ENCODE measurements around the gene CRIP2.

The CRIP2 gene, protein sequence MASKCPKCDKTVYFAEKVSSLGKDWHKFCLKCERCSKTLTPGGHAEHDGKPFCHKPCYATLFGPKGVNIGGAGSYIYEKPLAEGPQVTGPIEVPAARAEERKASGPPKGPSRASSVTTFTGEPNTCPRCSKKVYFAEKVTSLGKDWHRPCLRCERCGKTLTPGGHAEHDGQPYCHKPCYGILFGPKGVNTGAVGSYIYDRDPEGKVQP
- 64.2 to 69.8 reads per million in 2 donors for total RNA-seq

DNA sequence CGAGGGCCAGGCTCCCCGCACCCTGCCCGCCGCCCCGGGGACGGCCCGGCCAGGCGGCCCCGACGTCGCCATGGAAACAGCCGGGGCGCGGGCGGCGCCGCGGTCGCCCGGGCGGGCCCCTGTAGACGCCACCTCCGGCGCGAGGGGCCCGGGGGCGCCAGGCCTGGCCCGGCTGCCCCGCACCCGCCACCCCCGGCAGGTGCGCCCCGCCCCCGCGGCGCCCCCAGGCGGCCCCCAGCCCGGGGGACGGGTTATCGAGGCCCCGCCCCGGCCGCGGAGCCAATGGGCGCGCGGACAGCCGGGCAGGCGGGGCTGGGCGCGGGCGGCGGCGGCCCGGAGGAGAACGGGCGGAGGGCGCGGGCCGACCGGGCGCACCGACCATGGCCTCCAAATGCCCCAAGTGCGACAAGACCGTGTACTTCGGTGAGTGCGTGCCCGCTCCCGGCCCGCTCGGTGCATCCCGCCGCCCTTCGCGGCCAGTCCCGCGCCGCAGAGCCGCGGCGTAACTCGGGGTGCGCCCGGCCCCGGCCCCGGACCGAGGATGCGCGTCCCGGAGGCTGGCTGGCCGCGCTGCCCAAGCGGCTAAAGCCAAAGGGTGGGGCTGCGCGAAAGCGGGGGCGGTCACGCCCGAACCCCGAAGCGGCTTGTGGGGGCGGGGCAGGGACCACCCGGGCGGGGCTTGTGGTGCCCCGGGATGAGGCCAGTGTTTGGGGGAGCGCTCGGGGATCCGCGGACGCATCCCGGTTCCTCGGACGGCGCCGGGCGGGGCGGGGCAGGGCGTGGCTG lies at the start of gene CRIP2:
CRIP2 (plus strand) TSS at position 339 of the 786 bp plus-strand sequence; CDS start at position 381, 42 bp downstream.
- peak in 3 of 5 experiments; percentile 54 to 69 (median 56) for DNase-seq

DNA sequence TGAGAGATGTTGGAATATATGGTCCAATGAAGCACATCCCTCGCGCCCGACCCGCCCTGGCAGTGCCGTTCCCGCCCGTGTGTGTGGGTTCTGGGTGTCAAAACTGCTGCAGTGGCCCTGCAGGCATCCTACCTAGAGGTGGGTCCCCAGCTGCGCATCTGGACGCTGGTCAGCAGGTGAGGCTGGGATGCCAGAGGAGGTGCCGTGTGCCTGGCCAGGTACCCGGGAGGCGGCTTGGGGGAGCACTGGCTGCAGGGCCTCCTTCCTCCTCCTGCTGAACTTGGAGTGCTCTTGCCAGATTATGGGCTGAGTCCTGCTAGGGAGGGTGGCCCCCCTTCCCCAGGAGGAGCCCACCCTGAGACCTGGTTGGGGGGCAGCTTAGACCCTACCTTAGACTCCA lies 49.8 kb upstream of the CRIP2 start:
- DNase-seq: no peak

DNA sequence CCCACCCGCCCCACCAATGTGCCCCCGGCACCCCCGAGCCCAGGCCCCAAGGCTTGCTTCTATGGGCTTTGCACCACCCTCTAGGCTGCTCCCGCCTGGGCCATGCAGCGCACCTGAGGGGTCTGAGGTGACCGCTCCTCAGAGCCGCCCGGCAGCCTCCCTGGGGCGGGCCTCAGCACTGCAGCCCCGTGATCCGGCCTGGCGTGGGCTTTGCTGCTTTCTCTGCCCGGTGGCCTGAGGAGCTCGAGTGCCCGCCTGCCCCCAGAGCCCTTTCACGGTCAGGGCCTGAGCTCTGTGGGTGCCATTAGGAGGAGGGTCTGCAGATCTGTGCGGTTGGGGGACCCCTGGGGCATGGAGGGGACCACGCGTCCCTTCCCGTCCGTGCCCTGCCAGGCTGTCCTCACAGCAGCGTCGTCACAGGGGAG lies 48.8 kb upstream of the CRIP2 start:
- DNase-seq: no peak

DNA sequence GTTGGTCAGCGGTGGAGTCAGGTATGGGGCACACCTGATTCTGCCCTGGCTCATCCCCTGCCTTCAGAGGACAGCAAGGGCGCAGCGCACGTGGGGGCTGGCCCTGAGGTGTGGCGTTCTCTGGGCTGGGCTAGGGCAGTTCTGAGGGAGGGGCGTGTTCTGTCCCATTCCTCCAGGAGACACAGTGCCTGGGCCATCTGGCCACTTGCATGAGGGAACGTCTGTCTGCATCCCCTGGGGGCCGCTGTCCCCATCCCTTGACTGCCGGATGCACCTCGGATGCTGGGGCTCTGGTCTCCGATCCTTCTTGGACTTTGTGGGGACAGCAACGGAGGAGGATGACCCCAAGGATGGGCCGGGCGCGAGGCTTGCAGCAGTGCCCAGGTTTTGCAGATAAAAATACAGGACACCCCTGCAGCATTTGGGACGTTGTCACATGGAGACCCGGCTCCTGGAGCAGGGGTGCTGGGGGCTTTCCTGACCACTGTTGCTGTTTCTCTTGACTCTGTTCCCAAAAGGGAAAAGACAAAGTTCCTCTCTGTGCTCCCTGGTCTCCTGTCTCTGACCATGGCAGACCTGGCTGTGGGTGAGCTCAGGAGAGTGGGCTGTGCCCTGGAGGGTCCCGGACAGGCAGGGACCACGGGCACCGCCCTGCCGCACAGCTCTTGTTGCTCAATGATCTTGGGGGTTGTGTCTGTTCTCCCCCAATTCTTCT lies 48.0 kb upstream of the CRIP2 start:
- no peak for DNase-seq

DNA sequence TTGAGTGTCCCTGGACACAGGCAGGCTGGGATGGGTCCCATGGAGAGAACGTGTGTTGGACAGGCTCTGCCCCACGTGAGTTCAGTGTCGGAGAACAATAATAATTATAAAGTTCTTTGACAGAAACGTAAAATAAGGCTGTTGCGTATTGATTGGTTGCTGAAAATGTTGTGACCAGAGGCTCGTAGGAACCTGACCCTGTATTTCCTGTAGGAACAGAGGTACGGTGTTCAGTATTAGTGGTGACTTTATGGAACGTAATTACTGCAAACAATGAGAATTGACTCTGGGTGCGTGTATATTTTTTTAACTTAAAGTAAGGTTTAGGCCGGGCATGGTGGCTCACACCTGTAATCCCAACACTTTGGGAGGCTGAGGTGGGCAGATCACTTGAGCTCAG lies 47.2 kb upstream of the CRIP2 start:
- no peak for DNase-seq

DNA sequence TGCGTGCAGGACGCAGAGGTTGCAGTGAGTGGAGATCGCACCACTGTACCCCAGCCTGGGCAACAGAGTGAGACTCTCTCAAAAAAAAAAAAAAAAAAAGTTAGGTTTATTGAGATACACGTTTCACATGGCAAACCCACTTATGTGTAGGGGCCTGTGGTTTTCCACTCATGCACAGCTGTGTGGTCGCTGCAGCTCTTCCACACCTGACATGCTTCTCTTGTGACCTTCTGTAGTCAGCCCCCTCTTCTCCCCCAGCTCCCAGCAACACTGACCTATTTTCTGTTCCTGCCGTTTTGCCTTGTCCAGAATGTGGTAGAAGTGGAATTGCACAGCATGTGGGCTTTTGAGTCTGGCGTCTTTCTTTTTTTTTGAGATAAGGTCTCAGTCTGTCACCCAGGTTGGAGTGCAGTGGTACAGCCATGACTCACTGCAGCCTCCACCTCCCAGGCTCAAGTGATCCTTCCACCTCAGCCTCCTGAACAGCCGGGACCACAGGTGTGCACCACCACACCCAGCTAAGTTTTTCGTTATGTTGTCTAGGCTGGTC lies 46.6 kb upstream of the CRIP2 start:
- no peak for DNase-seq

DNA sequence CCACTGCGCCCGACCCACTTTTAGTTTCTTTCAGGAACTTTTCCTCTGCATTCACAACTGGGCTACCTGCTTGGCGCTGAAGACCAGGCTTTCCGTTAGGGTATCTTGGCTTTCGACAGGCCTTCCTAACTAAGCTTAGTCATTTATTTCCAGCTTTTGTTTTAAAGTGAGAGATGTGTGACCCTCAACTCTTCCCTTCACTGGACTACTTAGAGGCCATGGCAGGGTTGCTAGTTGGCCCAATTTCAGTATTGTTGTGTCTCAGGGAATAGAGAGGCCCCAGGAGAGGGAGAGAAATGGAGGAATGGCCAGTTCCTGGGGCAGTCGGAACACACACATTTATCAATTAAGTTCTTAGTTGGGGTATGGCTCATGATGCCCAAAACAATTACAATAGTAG lies 44.6 kb upstream of the CRIP2 start:
- DNase-seq: no peak

DNA sequence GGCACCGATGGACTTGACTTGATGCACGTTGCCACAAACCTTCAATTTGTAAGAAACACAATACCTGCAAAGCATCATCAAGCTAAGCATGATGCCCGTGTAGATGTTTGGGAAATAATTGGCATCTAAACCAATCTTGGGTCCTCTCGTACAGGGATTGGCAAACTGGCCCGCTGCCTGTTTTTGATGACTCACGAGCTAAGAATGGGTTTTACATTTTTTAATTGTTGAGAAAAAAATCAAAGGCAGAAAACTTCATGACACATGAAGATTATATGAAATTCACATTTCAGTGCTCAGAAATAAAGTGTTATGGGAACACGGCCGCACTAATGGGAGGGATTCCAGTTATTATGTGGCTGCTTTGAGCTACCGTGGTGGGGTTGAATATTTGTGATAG lies 44.1 kb upstream of the CRIP2 start:
- no peak for DNase-seq

DNA sequence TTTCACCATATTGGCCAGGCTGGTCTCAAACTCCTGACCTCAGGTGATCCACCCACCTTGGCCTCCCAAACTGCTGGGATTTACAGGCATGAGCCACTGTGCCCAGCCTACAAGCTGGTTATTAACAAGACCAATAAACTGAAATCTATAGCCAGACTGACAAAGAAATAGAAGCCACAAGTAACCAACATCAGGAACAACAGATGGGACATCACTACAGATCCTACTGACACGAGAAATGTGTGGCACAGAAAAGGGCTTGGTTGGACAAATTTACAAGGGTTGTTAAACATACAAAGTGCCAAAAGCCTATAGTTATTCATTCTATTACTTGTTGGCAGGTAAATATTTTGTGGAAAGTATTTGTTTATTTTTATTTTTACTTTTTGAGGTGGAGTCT lies 43.4 kb upstream of the CRIP2 start:
- DNase-seq: no peak

DNA sequence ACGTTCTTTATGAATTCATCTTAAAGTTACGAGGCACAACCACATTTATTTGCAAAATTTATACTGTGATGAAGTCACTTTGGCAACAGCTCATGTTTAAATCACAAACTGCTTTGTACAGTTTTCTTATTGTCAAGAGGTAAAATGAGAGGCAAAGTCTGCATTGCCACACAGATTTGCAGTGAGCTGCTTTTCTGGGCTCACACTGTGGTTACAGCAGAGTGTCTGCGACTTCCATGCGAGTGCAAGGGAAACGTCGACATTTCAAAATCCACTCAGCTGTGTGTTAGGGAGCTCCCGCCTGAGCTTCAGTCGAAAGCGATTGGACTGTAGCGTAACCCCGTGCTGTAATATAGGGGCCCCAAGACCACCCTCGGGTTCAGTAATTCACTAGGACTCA lies 42.0 kb upstream of the CRIP2 start:
- no peak for DNase-seq

DNA sequence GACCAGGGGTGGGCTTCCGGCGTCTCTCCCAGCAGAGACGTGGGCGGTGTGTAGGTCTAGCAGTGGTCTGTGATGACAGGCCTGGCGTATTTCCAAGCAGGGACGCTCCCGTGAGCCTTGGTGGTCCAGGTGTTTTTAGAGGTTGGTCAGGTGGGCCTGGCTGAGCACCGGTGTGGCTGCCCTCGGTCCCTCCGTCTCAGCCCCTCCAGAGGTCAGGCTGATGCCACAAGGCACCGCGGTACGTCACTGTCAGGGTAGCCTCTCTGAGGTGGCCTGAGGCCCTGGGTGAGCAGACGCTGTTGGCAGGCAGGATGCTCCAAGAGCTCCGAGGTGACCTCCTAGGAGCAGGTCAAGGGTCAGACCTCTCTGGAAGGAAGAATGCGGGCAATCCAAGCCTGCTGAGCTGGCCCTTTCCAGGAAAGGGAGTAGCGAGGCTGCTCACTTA lies 41.4 kb upstream of the CRIP2 start:
- no peak for DNase-seq

DNA sequence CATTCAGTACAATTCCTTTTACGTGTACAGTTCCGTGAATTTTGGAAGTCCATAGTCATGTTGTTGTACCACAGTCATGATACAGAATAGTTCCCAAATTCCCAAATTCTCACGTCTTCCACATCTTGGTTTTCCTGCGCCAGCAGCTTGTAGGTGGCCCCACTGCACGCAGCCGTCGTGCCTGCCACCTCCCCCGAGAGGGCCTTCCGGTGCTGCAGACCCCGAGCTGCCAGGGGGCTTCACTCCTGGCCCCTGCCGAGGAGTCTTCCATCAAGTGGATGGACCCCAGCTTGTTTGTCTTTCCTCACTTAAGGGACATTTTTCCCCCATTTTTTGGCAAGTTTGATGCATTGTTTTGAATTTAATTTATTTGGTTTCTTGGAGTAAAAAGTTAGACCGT lies 38.2 kb upstream of the CRIP2 start:
- no peak for DNase-seq

DNA sequence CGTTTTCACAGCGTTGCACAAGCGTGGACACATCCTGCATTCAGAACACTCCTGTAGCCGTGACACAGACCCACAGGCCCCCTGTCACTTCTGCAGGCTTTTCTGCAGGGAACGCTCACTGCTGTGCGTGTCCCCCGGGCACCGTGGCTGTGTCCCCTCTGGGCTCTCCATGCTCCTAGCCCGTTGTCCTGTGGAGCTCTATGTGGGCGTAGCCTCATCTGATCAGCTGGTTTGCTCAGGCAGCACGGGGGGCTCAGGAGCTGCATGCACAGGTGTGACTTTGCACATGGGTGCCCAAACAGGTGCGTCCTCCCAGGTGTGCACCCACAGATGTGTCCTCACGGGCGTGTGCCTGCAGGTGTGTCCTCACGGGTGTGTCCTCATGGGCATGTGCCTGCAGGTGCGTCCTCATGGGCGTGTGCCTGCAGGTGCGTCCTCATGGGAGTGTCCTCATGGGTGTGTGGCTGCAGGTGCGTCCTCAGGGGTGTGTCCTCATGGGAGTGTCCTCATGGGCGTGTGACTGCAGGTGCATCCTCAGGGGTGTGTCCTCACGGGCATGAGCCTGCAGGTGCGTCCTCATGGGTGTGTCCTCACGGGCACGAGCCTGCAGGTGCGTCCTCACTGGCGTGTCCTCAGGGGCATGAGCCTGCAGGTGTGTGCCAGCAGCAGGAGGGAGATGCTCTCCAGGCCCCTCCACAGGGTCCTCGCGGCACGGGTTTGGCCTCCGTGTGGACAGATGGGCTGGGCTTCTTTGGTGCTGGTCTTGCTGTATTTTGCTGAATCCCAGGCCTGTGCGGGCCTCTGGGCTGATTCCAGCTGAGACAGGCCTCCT lies 37.5 kb upstream of the CRIP2 start:
- no peak for DNase-seq

DNA sequence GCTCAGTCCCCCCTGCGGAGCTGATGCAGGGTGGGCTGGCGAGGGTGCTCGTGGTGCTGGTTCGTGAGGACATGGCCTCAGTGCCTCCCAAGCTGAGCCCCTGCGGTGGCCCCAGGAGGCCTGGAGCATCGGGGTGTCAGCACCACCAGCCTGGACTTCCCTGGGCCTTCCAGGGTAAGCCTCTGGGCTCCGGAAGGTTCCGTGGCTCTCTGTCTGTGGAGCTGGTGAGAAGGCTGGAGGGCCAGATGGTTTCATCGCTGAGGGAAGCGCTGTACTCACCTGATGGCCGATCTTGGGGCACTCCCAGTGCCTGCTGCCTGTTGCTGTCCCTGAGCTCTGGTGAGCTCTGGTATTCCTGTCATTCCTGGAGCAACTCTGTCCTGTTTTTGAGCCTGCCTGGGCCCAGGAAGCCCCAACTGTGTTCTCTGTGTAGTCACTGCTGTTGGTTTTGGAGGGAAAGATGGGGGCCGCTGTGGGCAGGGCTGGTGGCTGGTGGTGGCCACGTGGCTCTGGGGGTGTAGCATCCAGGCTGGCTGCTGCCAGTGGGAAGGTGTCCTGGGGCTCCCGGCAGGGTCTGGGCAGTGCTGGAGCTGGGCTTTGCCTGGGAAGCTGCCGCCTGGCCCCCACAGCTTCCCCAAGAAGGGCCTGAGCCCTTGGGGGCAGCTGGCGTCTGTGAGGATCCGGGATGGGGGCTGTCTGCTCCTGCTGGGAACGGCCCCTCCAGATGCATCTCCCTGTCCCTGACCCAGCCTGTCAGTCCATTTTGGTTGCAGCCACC lies 36.7 kb upstream of the CRIP2 start:
- no peak for DNase-seq

DNA sequence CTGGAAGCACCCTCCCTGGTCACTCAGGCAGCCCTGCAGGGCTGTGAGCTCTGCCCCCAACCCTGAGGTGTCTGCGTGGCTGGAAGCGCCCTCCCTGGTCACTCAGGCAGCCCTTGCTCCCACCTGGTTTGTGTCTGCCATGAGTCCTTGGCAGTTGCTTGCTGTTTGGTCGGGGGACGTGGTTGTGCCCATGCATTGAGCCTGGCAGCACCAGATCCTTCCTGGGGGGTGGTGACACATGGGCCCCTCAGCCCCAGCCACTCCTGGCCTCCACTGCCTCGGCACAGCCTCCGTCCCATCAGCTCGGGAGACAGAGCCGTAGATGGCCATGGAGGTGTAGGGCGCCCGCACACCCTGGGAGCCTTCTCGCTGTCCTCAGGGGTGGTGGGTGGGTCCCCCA lies 35.4 kb upstream of the CRIP2 start:
- no peak for DNase-seq

DNA sequence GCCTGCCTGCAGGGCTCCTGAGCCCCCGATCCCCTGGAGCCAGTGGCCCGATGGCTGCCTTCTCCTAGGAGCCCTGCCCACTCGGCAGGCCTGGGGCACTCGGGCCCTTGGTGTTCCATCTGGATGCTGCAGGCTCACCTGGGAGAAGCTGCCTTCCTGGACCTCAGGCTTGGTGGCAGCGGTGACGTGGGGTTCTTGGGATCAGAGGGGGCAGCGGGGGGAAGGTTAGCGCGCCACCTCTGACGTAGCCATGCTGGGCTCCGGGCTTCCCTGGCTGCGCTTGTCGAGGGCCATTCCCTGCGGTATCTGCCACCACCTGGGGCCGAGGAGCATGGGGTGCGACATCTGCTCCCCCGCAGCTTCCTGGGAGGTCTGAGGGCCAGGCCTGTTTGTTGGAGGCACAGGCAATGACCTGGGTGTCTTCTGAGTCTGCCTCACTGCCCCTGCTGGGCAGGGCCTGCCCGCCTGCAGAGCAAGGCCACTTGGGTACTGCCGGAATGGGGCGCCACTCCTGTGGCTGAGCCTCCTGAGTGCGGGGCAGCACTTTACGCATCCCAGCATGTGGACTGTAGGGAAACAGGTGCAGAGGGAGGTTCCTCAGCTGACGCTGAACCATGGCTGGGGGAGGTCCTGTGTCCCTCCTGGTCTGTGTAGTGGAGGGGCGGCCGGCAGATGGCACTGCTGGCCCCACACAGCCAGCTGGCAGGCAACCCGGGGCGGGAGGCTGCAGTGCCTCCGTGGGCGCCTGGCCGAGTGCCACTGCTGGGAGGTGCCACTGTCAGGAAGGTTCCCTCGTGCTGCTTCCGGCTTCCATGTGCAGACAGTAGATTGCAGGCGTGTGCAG lies 34.7 kb upstream of the CRIP2 start:
- DNase-seq: no peak

DNA sequence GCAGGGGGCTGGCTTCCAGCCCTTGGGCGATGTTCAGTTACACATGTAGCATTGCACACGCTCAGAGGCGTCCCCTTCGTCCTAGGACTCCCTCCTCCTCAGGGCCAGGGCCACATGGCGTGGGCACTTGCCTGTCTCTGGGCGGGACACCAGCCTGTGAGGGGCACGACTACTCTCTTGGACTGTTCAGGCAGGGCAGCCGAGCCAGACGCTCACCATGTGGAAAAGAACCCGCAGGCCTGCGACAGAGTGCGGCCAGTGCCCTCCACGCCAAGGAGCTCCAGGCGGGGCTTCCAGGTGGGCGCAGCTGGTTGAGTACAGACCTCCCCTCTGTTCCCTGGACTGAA lies 34.1 kb upstream of the CRIP2 start:
- DNase-seq: no peak

DNA sequence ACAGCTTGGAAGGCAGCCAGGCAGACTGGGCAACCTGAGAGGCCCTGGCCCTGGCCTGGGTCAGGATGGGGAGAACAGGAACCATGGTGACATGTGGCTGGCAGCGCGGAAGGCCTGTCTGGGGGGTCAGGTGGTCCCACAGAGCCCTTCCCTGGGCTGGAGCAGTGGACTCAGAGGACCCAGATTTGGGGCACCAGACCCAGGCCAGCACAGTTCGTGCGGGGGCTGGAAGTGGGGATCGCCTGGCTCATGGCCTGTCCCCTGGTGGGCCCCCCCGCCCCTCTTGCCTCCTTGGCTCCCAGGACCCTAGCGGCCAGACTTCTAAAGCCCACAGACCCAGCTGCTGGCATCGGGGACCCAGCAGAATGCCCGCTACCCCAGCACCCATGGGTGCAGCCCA lies 33.6 kb upstream of the CRIP2 start:
- no peak for DNase-seq

DNA sequence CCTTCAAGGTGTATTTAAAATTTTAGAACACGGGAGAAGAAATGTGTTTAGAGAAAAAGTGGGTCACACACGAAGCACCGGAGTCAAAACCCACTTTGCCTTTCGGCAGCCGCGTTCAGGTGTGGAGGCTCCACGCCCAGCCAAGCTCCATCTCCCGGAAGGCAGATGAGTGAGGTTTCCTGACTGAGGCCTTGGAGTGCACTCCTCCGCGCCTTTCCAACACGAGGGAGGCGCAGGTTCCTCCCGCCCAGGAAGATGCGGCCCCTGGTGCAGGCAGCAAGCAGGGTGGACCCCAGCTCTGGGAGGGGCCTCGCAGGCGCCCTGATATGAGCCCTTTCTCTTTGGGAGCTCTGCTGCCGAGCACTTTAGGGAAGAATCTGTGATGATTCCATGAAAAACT lies 32.5 kb upstream of the CRIP2 start:
- no peak for DNase-seq

DNA sequence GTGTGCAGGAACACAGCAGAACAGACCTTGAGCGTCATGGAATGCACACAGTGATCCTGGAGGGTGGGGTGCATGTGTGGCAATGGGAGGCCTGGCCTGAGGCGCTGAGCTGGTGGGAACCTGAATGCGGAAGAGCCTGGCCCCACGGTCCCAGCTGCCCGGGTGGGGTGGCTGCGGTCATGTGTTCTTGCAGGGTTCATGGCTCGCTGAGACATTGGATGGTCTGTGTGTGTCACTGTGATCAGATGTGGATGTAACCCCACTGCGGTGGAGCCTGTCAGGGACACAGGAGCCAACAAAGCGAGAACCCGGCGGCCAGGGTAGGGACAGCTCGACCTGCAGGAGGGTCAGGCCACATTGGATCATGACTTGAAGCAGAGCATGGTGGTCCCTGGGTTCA lies 31.8 kb upstream of the CRIP2 start:
- no peak for DNase-seq

DNA sequence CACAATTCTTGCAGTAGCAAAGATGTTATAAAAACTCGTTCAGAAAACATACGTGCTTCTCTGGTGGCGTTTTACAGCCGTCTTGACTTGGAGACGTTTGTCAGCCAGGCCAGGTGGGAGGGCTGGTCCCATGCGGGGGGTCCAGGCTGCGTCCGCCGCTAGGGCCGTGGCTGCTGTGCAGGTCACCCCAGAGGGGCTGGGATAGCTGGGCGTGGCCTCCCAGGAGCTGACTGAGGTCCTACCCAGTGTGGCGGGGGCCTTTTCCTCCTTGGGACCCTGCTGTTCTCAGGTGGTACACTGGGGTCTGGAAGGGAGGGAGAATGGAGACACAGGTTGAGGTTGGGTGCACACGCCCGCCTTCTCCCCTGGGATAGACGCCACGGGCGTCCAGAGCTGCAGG lies 29.8 kb upstream of the CRIP2 start:
- DNase-seq: no peak
